GM21825 (cell line): Measurements from ENCODE around the gene RBM3.

Experiments used
- ATAC-seq: cut with Tn5 transposase; IDR thresholded peaks from one replicate; pipeline ENCODE4 v1.9.1; 2021; ENCODE audit warnings: mild to moderate bottlenecking, moderate library complexity; ENCODE audit not compliant: unreplicated experiment

RBM3 gene

GRCh38 chrX:48617542-48618340 is 43.5 kb downstream of the RBM3 start:
- ATAC-seq: no peak

- no peak for ATAC-seq
Observed at GRCh38 chrX:48626401-48627298, 52.4 kb downstream of the RBM3 start.
